Hepatocyte (in vitro differentiated cells): ENCODE measurements around the gene ZNF189. TPM values are rescaled to one million over a fixed set of nuclear protein-coding genes. Genes with fewer than 3 reads are reported as not detected.

Experiments used
- DNase-seq: peaks from one replicate; pipeline ENCODE4 v3.0.0-alpha.2; 2016; ENCODE audit warnings: low spot score
- H2AFZ ChIP-seq: fragments of 200-600 bp; sonication (generic); 2 replicates; pipeline ENCODE4 v1.6.0; 2016; ENCODE audit warnings: antibody characterized with exemption, mild to moderate bottlenecking
- H3K27ac ChIP-seq: fragments of 200-600 bp; sonication (generic); 2 replicates; pipeline ENCODE4 v1.5.1; 2016; ENCODE audit warnings: mild to moderate bottlenecking
- H3K27me3 ChIP-seq: fragments of 200-600 bp; sonication (generic); 2 replicates; pipeline ENCODE4 v1.6.1; 2016
- H3K36me3 ChIP-seq: fragments of 200-600 bp; sonication (generic); replicated peaks from 2 replicates; pipeline ENCODE4 v1.5.1; 2016; ENCODE audit warnings: low read depth; ENCODE audit not compliant: insufficient read depth
- H3K4me1 ChIP-seq: fragments of 200-600 bp; sonication (generic); 2 replicates; pipeline ENCODE4 v1.5.1; 2016; ENCODE audit warnings: mild to moderate bottlenecking, moderate library complexity; ENCODE audit not compliant: insufficient read depth
- H3K4me2 ChIP-seq: fragments of 200-600 bp; sonication (generic); 2 replicates; pipeline ENCODE4 v1.6.0; 2016
- H3K4me3 ChIP-seq: fragments of 200-600 bp; sonication (generic); 2 replicates; pipeline ENCODE4 v1.5.1; 2016; ENCODE audit warnings: mild to moderate bottlenecking
- H3K79me2 ChIP-seq: fragments of 200-600 bp; sonication (generic); 2 replicates; pipeline ENCODE4 v1.6.0; 2017; ENCODE audit warnings: mild to moderate bottlenecking
- H3K9me2 ChIP-seq: fragments of 200-600 bp; sonication (generic); replicated peaks from 2 replicates; pipeline ENCODE4 v1.6.0; 2017; ENCODE audit warnings: mild to moderate bottlenecking; ENCODE audit not compliant: insufficient read depth
- H3K9me3 ChIP-seq: fragments of 200-600 bp; sonication (generic); 2 replicates; pipeline ENCODE4 v1.5.1; 2016; ENCODE audit warnings: low read depth, mild to moderate bottlenecking
- H4K20me1 ChIP-seq: fragments of 200-600 bp; sonication (generic); 2 replicates; pipeline ENCODE4 v1.6.0; 2016; ENCODE audit warnings: mild to moderate bottlenecking; ENCODE audit not compliant: insufficient read depth, poor library complexity, severe bottlenecking
- EZH2 ChIP-seq: fragments of 200-600 bp; sonication (generic); IDR thresholded peaks from 2 replicates; pipeline ENCODE4 v1.6.1; 2016; ENCODE audit warnings: antibody characterized with exemption, mild to moderate bottlenecking, borderline replicate concordance
- EZH2phosphoT487 ChIP-seq: fragments of 200-600 bp; sonication (generic); IDR thresholded peaks from one replicate; pipeline ENCODE4 v1.6.1; 2018; ENCODE audit warnings: antibody characterized with exemption, mild to moderate bottlenecking, low read depth, moderate library complexity; ENCODE audit not compliant: unreplicated experiment, severe bottlenecking
- WGBS: methylation state at CpG from one replicate; pipeline ENCODE4 v1.1.6; 2016; ENCODE audit warnings: low lambda C conversion rate; ENCODE audit errors: missing lambda C conversion rate; 5-methylcytosine and 5-hydroxymethylcytosine counted together
- polyA plus RNA-seq: library from polyadenylated mRNA; unstranded; fragments of >200 nt; fragmentation: Nextera tagmentation; extraction: Ambion mirVana; gene quantifications from 2 replicates; pipeline ENCODE4 v1.2.1, GENCODE V29; 2016
- total RNA-seq: library from RNA; depleted of rRNA; stranded (reverse); fragments of >200 nt; gene quantifications from 2 replicates; pipeline ENCODE4 v1.2.3, GENCODE V29; 2014
- TF ChIP-seq, protein P1 (sequence below): fragments of 200-600 bp; sonication (generic); IDR thresholded peaks from 2 replicates; pipeline ENCODE4 v1.5.1; 2016; ENCODE audit warnings: antibody characterized with exemption, mild to moderate bottlenecking; ENCODE audit not compliant: poor library complexity

The ZNF189 gene
- total and polyA plus RNA-seq, 2 experiments from 2014 or later, result 13.6 to 60.3 TPM

DNA sequence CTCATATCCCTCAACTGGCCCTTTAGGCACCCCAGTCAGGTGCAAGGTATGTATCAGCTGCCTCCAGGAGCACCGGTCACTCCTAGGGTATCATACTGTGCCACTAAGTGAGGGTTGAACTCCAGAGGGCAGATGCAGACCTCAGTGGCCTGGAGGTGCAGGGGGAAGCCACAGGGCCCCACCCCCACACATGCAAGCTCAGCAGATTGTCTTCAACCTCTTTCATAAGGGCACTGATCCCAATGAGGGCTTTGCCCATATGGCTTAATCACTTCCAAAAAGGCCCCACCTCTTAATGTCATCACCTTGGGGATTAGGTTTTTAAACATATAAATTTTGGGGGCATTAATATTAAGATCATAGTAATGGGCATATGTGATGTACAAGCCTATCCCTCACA, 42.0 kb upstream of the ZNF189 start:
- WGBS, result 0% methylated on average over 1 of the region's 1 CpG
- H2AFZ ChIP-seq, result no peak overlapping the region
- H3K4me1 ChIP-seq, result peaks cover 22% of the 10 kb centered on the region
- no peaks in the 10 kb centered on the region for H3K36me3 ChIP-seq
- DNase-seq, result no peak
- no peaks in the 10 kb centered on the region for H3K79me2 ChIP-seq
- TF ChIP-seq EZH2 (no peak), EZH2phosphoT487 (no peak)
- TF ChIP-seq, protein P1, sequence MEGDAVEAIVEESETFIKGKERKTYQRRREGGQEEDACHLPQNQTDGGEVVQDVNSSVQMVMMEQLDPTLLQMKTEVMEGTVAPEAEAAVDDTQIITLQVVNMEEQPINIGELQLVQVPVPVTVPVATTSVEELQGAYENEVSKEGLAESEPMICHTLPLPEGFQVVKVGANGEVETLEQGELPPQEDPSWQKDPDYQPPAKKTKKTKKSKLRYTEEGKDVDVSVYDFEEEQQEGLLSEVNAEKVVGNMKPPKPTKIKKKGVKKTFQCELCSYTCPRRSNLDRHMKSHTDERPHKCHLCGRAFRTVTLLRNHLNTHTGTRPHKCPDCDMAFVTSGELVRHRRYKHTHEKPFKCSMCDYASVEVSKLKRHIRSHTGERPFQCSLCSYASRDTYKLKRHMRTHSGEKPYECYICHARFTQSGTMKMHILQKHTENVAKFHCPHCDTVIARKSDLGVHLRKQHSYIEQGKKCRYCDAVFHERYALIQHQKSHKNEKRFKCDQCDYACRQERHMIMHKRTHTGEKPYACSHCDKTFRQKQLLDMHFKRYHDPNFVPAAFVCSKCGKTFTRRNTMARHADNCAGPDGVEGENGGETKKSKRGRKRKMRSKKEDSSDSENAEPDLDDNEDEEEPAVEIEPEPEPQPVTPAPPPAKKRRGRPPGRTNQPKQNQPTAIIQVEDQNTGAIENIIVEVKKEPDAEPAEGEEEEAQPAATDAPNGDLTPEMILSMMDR, result no peak
- H3K9me2 ChIP-seq, result no peaks in the 10 kb centered on the region
- no peak overlapping the region for H3K4me3 ChIP-seq
- H3K4me2 ChIP-seq, result no peak overlapping the region
- H3K27me3 ChIP-seq, result no peaks in the 10 kb centered on the region
- H3K27ac ChIP-seq, result no peak overlapping the region
- no peaks in the 10 kb centered on the region for H4K20me1 ChIP-seq
- H3K9me3 ChIP-seq, result no peaks in the 10 kb centered on the region

DNA sequence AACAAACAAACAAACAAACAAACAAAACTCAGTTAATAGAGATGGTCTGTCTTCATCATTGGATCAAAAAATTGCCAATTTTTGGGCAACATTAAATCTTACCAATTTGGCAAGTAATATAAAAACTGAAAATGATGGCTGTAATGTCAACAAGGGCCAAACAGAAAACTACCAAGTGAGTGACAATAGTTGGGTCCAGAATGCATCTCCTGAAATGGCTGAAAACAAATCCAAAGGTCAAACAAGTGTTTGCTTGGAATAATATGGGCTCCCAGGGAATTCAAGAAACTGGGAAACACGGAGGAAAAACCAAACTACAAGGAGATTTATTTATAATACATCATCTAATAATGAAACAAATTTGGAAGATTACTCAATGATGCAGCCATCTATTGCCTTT, 39.0 kb upstream of the ZNF189 start:
- H2AFZ ChIP-seq, result no peak overlapping the region
- TF ChIP-seq EZH2phosphoT487 (no peak), EZH2 (no peak)
- TF ChIP-seq, protein P1, result no peak
- H4K20me1 ChIP-seq, result no peaks in the 10 kb centered on the region
- no peak for DNase-seq
- no peaks in the 10 kb centered on the region for H3K36me3 ChIP-seq
- no peak overlapping the region for H3K27ac ChIP-seq
- H3K9me3 ChIP-seq, result no peaks in the 10 kb centered on the region
- WGBS, result 72% methylated on average over 1 of the region's 1 CpG
- H3K4me2 ChIP-seq, result no peak overlapping the region
- peaks cover 11% of the 10 kb centered on the region for H3K4me1 ChIP-seq
- no peaks in the 10 kb centered on the region for H3K79me2 ChIP-seq
- no peaks in the 10 kb centered on the region for H3K9me2 ChIP-seq
- H3K4me3 ChIP-seq, result no peak overlapping the region
- no peaks in the 10 kb centered on the region for H3K27me3 ChIP-seq

DNA sequence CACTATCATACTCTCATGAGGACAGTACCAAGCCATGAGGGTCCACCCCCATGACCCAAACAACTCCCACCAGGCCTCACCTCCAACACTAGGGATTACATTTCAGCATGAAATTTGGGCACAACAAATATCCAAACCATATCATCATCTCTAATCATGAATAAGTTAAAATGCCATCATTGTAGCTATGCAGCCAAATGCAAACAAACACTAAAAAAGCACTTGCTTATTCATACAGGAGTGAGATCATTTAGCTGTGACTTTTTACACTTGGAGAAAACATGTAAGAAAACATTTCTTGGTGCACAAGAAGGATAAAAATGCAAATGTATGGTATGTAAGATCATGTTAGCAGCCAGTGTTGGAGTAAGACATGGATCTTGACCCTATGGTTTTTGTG, 38.0 kb upstream of the ZNF189 start:
- no peak for DNase-seq
- Histone ChIP-seq H3K27me3 (no peaks in the 10 kb centered on the region), H3K4me3 (no peak overlapping the region), H3K9me3 (no peaks in the 10 kb centered on the region), H3K4me1 (peaks cover 4% of the 10 kb centered on the region), H3K27ac (no peak overlapping the region), H3K79me2 (no peaks in the 10 kb centered on the region), H4K20me1 (no peaks in the 10 kb centered on the region), H3K4me2 (no peak overlapping the region), H3K9me2 (no peaks in the 10 kb centered on the region), H3K36me3 (no peaks in the 10 kb centered on the region), H2AFZ (no peak overlapping the region)
- TF ChIP-seq, protein P1, result no peak
- TF ChIP-seq EZH2, result no peak
- no peak for TF ChIP-seq EZH2phosphoT487

DNA sequence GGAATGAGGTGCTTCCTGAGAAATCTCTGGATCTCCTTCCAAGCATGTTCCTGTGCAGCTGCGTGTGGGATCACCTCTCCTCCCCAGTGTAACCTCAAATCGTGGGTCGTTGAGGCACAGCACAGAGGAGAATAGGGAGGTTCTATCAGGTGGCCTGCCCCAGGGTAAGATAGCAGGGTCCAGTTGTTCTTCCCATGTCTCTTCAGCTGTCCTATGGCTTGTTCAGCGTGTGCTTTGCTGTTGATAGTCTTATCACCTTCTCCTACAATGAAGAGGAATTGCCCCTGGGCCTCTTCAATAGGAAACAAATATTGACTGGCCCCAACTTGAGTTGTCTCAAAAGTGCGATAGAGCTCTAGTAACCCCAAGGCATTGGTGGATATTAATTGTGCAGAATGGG, 36.2 kb upstream of the ZNF189 start:
- Histone ChIP-seq H3K4me1 (peaks cover 9% of the 10 kb centered on the region), H3K36me3 (no peaks in the 10 kb centered on the region)
- 80% methylated on average over 4 of the region's 5 CpGs for WGBS

More for the DNA sequence above, 36.2 kb upstream of the ZNF189 start:
- H3K79me2 ChIP-seq, result no peaks in the 10 kb centered on the region
- no peaks in the 10 kb centered on the region for H4K20me1 ChIP-seq
- no peak overlapping the region for H2AFZ ChIP-seq
- H3K27me3 ChIP-seq, result no peaks in the 10 kb centered on the region
- H3K9me2 ChIP-seq, result no peaks in the 10 kb centered on the region
- H3K4me2 ChIP-seq, result no peak overlapping the region
- H3K9me3 ChIP-seq, result no peaks in the 10 kb centered on the region
- TF ChIP-seq EZH2phosphoT487, result no peak
- no peak for TF ChIP-seq EZH2
- TF ChIP-seq, protein P1, result no peak
- H3K4me3 ChIP-seq, result no peak overlapping the region
- DNase-seq, result no peak
- H3K27ac ChIP-seq, result no peak overlapping the region
